ENCODE measurements around the gene CA11.
"Not testable (repeated sequence)": the region's sequence is repeated elsewhere in the genome, so short reads cannot be mapped to it uniquely, and the experiment has no call there.

Gene CA11

GRCh38 chr19:48639483-48640375 lies 6.3 kb downstream of the CA11 start:
- no peak for DNase-seq

DNA sequence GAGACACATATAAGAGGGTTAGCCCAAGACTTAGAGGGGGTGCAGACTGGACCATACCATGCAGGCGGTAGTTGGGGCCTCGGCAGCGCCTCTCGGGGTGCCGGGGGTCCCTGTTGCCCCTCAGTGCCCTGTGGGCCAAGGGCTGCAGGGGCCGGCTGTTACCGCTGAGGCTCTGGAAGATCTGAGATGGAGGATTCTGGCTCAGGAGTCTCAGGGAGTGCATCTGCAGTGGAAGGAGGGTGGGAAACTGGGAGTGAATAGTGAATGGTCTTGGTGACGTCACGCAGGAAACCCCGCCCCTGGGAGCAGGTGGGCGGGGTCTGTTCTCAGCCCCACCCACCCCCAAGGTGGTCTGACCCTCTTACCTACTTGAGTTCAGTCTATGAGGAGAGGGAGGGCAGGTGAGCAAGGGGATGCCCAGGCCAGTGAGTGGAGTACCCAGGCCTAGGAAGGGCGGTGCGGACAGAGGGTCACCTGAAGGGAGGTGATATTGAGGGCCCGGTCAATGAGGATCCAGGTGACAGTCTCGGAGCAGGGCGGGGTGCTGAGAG lies 7.1 kb downstream of the CA11 start:
- DNase-seq = no peak

GRCh38 chr19:48637948-48638830 lies 7.8 kb downstream of the CA11 start:
- DNase-seq = peak; percentile 81

DNA sequence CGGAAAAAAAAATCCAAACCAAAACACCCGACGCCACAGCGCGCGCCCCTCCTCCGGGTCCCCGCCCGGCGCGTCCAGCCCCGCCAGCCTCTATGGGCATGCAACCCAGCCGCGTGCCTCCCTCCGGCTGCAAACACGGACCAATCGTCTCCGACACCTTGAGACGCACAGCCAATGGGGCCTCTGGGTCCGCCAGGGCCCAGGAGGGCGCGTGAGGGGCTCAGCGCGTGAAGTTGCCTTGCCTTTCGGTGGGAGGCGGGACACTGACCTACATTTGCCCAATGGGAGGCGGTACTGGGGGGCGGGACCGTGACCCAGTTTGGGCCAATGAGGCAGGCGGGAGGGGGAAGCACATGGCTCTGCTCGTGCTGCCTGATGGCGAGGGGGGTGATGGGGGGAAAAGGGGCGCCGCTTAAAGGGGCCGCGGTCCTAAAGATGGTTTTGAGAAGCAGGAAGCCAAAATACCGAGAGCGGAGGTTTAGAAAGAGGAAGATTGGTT lies 8.5 kb downstream of the CA11 start:
- peak; percentile 96 for DNase-seq

DNA sequence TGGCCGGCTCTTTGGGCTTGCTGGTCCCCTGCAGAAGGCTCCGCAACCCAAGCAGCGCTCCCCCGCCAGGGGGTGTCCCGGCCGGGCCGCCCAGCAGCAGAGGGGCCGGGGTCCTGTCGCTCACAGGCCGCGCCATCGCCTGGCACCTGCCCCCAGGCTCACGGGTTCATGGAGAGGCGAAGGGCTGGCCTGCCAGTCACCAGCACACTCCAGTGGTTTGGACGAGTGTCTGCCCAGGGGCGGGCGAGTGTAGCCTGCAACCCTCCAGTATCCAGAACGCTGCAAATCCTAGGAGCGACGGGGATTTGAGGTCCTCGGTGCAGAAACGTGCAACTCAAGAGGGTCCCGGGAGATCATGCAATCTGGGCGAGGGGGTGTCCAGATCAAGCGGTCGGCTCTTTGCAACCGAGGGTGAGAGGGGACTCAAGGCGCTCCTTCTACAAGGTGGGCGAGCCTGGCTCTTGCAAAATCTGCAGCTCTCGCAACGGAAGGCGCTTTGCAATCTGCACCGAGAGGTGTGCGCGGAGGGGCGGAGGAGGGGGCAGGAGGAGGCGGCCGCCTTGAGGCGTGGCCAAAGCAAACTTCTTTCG lies 9.0 kb downstream of the CA11 start, which contains the start of gene DBP:
DBP (minus strand) TSS at position 521 of the 590 bp plus-strand sequence; CDS start at position 136, 385 bp downstream.
- DNase-seq = peak; percentile 53

DNA sequence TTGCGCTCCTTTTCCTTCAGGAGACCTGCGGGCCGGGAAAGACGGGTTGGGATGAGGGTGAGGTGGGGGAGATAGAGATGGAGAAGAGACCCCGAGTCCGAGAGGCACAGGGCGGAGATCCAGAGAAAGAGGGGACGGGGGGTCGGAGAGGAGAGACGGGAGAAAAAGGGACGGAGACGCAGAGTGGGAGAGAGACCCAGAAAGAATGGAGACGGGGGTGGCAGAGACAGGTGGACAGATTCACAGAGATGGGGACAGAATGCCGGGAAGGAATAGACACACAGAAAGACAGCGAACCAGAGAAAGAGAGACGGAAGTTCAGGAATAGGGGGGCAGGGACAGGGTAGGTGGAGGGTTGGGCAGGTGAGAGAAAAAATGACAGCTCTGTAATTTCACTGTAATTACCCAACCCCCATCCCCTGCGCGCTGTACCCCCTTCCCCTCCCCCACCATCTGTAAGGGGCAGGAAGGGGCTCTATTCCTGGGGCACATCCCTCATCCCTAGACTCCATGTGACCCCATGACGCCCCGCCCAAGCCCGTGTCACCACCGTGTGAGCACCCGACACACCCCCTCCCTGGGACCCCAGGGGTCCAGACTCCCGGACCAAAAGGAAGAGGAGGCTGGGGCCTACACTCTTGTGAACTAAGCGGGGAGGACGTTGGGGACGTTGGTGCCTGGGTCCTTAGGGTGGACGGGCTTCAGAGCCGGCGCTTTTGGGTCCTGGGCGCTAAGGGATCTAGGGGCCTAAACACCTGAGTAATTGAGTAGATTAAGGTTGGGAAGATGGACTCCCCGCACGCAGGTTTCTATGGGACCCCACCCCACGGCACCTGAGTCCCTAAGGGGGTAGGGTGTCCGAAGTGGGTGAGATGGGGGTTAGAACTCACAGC lies 9.8 kb downstream of the CA11 start:
- DNase-seq = no peak

- peak; percentile 56 for DNase-seq
Measured at GRCh38 chr19:48635263-48635965, 10.6 kb downstream of the CA11 start.

GRCh38 chr19:48634424-48635262 lies 11.3 kb downstream of the CA11 start:
- DNase-seq = peak; percentile 83

DNA sequence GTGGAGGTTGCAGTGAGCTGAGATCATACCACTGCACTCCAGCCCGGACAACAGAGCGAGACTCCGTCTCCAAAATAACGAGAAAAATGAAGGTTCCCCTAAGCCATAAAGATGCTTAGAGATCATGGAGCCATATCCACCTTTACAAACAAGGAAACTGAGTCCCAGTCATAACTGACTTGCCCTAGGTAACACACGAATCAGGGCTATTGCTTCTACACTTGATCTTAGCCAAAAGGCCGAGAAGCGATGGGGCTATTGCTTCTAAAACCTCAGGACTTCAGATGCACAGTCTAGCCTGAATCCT lies 12.0 kb downstream of the CA11 start:
- DNase-seq = no peak

DNA sequence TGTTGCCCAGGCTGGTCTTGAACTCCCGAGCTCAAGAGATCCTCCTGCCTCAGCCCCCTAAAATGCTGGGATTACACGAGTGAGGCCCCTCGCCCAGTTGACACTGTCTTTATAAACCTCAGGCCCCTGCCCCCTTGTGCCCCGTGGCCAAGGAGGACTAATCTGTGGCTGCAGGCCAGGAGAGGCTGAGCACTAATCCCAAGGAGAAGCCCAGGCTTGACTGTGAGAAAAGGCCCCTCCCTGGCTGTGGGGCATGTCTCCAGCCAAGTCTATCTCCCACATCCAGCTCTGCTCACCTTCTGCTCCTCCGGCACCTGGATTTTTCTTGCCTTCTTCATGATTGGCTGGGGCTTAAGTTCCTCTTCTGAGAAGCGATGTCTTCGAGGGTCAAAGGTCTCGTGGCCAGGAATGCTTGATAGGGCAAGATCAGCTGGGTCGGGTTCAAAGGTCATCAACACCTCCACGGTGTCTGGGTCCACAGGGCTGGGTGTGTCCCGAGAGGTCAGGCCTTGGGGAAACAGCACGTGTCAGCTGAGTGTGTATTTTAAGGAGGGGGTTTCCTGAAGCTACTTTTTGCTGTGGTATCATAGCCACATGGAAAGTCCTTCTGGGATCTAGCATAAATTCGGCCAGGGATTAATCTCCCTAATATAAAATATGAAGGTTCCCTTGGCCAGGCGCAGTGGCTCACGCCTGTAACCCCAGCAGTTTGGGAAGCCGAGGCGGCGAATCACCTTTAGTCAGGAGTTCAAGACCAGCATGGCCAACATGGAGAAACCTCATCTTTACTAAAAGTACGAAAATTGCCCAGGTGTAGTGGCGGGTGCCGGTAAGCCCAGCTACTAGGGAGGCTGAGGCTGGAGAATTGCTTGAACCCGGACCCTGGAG lies 12.6 kb downstream of the CA11 start:
- DNase-seq = no peak

DNA sequence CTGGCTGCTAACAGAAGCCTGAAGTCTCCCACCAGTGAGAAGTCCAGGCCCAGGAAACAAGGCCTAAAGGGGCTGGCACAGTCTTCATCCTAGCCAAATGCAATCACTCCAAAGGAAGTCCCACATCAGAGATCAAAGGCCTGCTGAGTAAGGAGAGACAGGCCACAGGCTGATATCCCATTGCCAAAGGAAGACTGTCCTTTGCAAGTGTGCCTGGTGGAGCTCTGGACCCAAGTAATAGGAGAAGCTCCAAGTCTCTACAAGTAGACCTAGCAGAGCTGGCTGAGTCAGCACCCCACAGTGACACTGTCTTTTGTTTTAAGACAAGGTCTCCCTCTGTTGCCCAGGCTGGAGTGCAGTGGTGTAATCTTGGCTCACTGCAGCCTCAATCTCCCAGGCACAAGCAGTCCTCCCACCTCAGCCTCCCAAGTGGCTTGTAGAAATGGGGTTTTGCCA lies 13.3 kb downstream of the CA11 start:
- DNase-seq = peak; percentile 31

DNA sequence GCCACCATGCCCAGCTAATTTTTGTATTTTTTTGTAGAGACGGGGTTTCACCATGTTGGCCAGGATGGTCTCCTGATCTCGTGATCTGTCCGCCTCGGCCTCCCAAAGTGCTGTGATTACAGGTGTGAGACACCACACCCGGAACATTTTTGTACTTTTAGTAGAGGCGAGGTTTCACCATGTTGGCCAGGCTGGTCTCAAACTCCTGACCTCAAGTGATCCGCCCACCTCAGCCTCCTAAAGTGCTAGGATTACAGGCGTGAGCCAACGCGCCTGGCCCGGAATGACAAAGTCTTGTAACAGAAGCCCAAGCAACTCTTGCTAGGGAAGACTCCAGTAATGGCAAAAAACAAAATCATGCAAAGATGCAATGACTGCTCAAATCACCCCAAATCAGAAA lies 13.7 kb downstream of the CA11 start:
- not testable (repeated sequence) for DNase-seq

DNA sequence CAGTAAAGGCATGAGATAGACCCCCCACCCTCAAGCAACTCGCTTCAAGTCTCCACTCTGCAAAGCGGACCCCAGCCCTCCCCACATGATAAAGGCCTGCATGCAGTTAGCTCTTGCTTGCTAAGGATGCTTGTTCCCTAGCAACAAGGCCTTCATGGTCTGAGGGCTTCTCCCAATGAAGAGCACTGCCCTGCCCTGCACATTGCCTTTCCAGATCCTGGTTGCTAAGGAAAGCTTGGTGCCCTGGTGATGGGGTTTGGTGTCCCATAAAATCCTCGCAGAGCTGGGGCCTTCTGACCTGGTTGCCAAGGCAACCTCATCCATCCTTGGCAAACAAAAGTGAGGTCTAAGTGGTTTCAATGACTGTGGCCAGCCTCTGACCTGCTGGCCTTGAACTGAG lies 14.8 kb downstream of the CA11 start:
- no peak for DNase-seq

DNA sequence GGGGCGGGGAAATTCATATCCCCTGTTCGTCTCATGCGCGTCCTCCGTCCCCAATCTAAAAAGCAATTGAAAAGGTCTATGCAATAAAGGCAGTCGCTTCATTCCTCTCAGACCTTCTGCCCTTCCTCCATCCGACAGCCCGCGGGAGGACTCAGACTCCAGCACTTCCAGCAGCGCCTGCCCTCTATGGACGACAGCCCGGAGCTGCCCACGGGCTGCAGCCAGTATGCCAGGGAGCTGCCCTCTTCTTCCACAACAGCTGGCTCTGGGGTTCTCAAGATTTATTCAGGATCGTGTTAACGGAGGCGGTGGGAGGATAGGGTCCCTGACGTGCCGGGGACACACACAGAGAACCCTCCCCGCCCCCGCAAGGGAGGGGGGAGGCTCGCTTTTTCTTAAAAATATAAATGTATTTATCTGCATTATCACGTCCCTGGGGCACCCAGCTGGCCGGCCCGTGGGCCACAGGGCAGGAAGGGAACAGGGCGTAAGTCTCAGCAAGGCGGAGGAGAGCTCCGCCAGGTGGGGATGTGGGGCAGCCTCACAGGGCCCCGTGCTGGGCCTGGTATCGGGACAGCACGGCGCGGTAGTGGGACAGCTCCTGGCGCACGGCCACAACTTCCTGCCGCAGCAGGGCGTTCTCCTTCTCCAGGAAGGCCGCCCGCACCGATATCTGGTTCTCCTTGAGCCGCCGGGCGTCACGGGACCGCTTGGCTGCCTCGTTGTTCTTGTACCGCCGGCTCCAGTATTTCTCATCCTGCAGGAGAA lies 15.5 kb downstream of the CA11 start:
- DNase-seq = no peak

- DNase-seq = no peak
Measured at GRCh38 chr19:48629599-48630295, 16.2 kb downstream of the CA11 start.

DNA sequence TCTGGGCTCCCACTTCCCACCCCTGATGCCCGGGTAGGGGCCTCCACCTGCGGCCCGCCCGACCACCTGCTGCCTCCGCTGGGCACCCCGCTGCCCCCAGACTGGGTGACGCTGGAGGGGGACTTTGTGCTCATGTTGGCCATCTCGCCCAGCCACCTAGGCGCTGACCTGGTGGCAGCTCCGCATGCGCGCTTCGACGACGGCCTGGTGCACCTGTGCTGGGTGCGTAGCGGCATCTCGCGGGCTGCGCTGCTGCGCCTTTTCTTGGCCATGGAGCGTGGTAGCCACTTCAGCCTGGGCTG lies 16.7 kb downstream of the CA11 start:
- DNase-seq = no peak

- DNase-seq = no peak
Measured at GRCh38 chr19:48628486-48629296, 17.3 kb downstream of the CA11 start.
